SU-DHL-6 (cell line): ENCODE data around the gene PHACTR1.

Source experiments
- H2AFZ ChIP-seq: fragments of 200-600 bp; sonication (generic); 2 replicates; pipeline ENCODE4 v1.6.1; 2014; ENCODE audit warnings: low read depth, mild to moderate bottlenecking, moderate library complexity, mixed read lengths, antibody characterized with exemption, low read length; ENCODE audit not compliant: severe bottlenecking
- H3F3A ChIP-seq: fragments of 200-600 bp; shearing (Covaris generic); 2 replicates; pipeline ENCODE4 v1.6.0; 2016; ENCODE audit warnings: antibody characterized with exemption, mild to moderate bottlenecking; ENCODE audit not compliant: insufficient read depth
- H3K27ac ChIP-seq: fragments of 200-600 bp; sonication (generic); 2 replicates; pipeline ENCODE4 v1.5.1; 2016; ENCODE audit warnings: low read depth, mild to moderate bottlenecking, low read length, moderate library complexity, mixed read lengths
- H3K27me3 ChIP-seq: fragments of 200-600 bp; sonication (generic), shearing (Covaris generic); 2 replicates; pipeline ENCODE4 v1.6.0; 2014; ENCODE audit warnings: mild to moderate bottlenecking, low read length
- H3K36me3 ChIP-seq: fragments of 200-600 bp; sonication (generic); 2 replicates; pipeline ENCODE4 v1.6.1; 2014; ENCODE audit warnings: mild to moderate bottlenecking, low read length, mixed read lengths
- H3K4me2 ChIP-seq: fragments of 300-600, 200-600 bp; shearing (Covaris generic), sonication (generic); 2 replicates; pipeline ENCODE4 v1.6.0; 2014; ENCODE audit warnings: low read length, low read depth, mild to moderate bottlenecking; ENCODE audit not compliant: poor library complexity, severe bottlenecking
- H3K4me3 ChIP-seq: fragments of 200-600 bp; sonication (generic); 2 replicates; pipeline ENCODE4 v1.5.1; 2014; ENCODE audit warnings: antibody characterized with exemption, low read length, mild to moderate bottlenecking, mixed read lengths; ENCODE audit not compliant: insufficient read depth, poor library complexity, severe bottlenecking
- H3K79me2 ChIP-seq: fragments of 200-600 bp; sonication (generic); 2 replicates; pipeline ENCODE4 v1.6.1; 2014; ENCODE audit warnings: mild to moderate bottlenecking, low read length, moderate library complexity; ENCODE audit not compliant: insufficient read depth
- H3K9ac ChIP-seq: fragments of 200-600 bp; sonication (generic); 2 replicates; pipeline ENCODE4 v1.7.0; 2014; ENCODE audit warnings: mild to moderate bottlenecking, low read length
- H3K9me2 ChIP-seq: fragments of 200-600 bp; sonication (generic); replicated peaks from 2 replicates; pipeline ENCODE4 v1.6.1; 2014; ENCODE audit warnings: low read length; ENCODE audit not compliant: insufficient read depth
- H3K9me3 ChIP-seq: fragments of 200-600 bp; sonication (generic); 2 replicates; pipeline ENCODE4 v1.6.1; 2014; ENCODE audit warnings: low read length, mixed read lengths; ENCODE audit not compliant: insufficient read depth
- H4K20me1 ChIP-seq: fragments of 200-600 bp; sonication (generic); 2 replicates; pipeline ENCODE4 v1.6.1; 2014; ENCODE audit warnings: low read depth, mild to moderate bottlenecking, antibody characterized with exemption, low read length, moderate library complexity, mixed read lengths
- CTCF ChIP-seq: fragments of 200-600 bp; sonication (generic); IDR thresholded peaks from one replicate; pipeline ENCODE4 v1.5.1; 2017; ENCODE audit warnings: antibody characterized with exemption, mild to moderate bottlenecking, low read length, moderate library complexity; ENCODE audit not compliant: insufficient read depth, poor library complexity, severe bottlenecking
- EZH2phosphoT487 ChIP-seq: fragments of 200-600 bp; sonication (generic), shearing (Covaris generic); conservative IDR thresholded peaks from 2 replicates; pipeline ENCODE4 v1.6.1; 2018; ENCODE audit warnings: mild to moderate bottlenecking, antibody characterized with exemption, low read length, moderate library complexity, mixed read lengths

The PHACTR1 gene

GRCh38 chr6:12931639-12932038 lies 215.1 kb downstream of the PHACTR1 start:
- no peaks in the 10 kb centered on the region for H4K20me1 ChIP-seq
- no peaks in the 10 kb centered on the region for H3F3A ChIP-seq
- no peaks in the 10 kb centered on the region for H3K79me2 ChIP-seq
- TF ChIP-seq EZH2phosphoT487 = no peak
- TF ChIP-seq CTCF = no peak
- no peak overlapping the region for H3K27ac ChIP-seq
- no peak overlapping the region for H3K4me3 ChIP-seq
- H3K36me3 ChIP-seq = no peaks in the 10 kb centered on the region
- 0 out of 2 replicates have a peak, but pooled peaks cover 4% of the 10 kb centered on the region for H3K27me3 ChIP-seq
- no peaks in the 10 kb centered on the region for H3K9me2 ChIP-seq
- no peak overlapping the region for H2AFZ ChIP-seq
- H3K9me3 ChIP-seq = no peaks in the 10 kb centered on the region
- H3K9ac ChIP-seq = no peak overlapping the region
- no peak overlapping the region for H3K4me2 ChIP-seq

- H3K9me3 ChIP-seq = no peaks in the 10 kb centered on the region
- 0 out of 2 replicates have a peak, but pooled peaks cover 4% of the 10 kb centered on the region for H3K27me3 ChIP-seq
- H4K20me1 ChIP-seq = no peaks in the 10 kb centered on the region
- H2AFZ ChIP-seq = no peak overlapping the region
- no peak overlapping the region for H3K9ac ChIP-seq
- TF ChIP-seq CTCF (no peak), EZH2phosphoT487 (no peak)
- H3K4me2 ChIP-seq = no peak overlapping the region
- no peak overlapping the region for H3K4me3 ChIP-seq
- no peaks in the 10 kb centered on the region for H3K79me2 ChIP-seq
- no peak overlapping the region for H3K27ac ChIP-seq
- H3K36me3 ChIP-seq = no peaks in the 10 kb centered on the region
- H3K9me2 ChIP-seq = no peaks in the 10 kb centered on the region
- H3F3A ChIP-seq = no peaks in the 10 kb centered on the region
Measured at GRCh38 chr6:12935637-12936036, 219.1 kb downstream of the PHACTR1 start.

GRCh38 chr6:12937971-12938370 lies 221.4 kb downstream of the PHACTR1 start:
- H3K9me3 ChIP-seq = no peaks in the 10 kb centered on the region
- no peak overlapping the region for H3K4me2 ChIP-seq
- H3K9me2 ChIP-seq = no peaks in the 10 kb centered on the region
- H2AFZ ChIP-seq = no peak overlapping the region
- no peaks in the 10 kb centered on the region for H3K79me2 ChIP-seq
- no peaks in the 10 kb centered on the region for H3K36me3 ChIP-seq
- no peak overlapping the region for H3K4me3 ChIP-seq
- H4K20me1 ChIP-seq = no peaks in the 10 kb centered on the region
- TF ChIP-seq EZH2phosphoT487 (no peak), CTCF (no peak)
- no peak overlapping the region for H3K27ac ChIP-seq
- H3F3A ChIP-seq = no peaks in the 10 kb centered on the region
- H3K9ac ChIP-seq = no peak overlapping the region
- 0 out of 2 replicates have a peak, but pooled peaks cover 4% of the 10 kb centered on the region for H3K27me3 ChIP-seq
